Measurements from ENCODE around the gene CACNA1C. TPM values are rescaled to one million over a fixed set of nuclear protein-coding genes. Genes with fewer than 3 reads are reported as not detected.

Gene CACNA1C
- total RNA-seq, 1 experiment from 2014 or later: 1.8 TPM

DNA sequence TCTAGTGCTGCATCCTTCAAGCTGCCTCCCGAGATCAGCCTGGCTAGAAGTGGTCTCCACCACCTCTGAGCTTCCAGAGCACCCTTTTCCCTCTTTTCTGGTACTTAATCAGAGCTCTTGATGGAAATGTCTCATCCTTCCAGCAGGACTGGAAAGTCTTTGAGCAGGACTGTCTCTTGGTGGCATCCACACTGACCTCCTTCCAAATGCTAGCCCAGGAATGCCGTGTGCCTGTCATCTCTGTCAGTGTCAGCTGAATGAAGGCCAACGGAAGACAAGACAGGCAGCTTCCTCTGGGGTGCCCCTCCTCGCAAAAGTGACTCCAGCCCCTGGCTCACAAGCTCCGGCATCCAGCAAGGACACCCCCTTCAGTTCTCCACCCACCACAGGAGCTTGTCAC lies 570.7 kb downstream of the CACNA1C start:
- no peak for DNase-seq (ENCODE audit: low read depth)

DNA sequence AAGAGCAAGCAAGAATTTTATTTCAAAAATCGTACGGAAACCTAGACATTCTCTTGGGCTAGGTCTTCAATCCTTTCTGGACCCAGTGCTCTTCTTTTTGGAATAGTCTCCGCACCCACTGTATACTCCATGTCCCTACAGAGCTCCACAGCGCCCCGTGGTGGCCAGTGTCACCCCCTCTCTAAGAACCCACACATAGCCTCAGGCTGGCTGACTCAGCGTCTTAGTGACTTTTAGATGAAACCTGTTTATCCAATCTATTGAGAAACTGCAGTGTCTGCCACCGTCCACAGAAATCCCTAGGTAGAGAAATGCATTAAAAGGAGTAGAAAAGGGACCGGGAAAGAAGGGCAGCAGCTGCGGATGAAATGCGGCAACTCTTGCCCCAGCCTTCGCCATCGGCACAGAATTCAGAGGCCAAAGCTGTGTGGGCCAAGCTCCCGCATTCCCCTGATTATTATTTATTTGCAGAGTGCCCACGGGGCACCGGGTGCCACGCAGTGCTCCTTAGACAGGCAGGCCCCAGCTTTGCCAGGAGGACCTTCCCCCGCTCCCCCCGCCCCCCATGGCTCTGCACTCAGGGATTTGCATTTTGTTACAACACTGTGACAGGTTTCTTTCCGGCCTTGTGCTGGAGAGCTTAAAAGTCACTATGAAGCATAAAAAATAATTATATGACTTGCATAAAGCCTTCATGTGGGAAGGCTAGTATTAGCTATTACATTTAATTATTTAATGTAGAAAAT lies 571.9 kb downstream of the CACNA1C start:
- DNase-seq (ENCODE audit: low read depth): peak; percentile 76

DNA sequence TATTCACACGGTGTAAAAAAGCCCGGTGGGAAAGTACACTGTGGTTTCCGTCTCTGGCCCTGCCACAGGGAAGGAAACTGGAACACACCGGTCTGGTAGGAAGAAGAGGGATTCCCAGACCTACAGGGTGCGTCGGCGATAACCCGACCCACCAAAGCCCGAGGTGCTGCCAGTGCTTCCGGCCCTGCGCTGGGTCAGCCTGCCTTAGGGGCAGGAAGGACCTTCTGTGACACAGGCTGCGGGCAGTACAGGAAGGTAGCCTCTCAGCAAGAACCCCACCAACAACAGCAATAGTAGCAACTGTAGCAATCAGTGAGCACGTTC lies 572.5 kb downstream of the CACNA1C start:
- no peak for DNase-seq (ENCODE audit: low read depth)

DNA sequence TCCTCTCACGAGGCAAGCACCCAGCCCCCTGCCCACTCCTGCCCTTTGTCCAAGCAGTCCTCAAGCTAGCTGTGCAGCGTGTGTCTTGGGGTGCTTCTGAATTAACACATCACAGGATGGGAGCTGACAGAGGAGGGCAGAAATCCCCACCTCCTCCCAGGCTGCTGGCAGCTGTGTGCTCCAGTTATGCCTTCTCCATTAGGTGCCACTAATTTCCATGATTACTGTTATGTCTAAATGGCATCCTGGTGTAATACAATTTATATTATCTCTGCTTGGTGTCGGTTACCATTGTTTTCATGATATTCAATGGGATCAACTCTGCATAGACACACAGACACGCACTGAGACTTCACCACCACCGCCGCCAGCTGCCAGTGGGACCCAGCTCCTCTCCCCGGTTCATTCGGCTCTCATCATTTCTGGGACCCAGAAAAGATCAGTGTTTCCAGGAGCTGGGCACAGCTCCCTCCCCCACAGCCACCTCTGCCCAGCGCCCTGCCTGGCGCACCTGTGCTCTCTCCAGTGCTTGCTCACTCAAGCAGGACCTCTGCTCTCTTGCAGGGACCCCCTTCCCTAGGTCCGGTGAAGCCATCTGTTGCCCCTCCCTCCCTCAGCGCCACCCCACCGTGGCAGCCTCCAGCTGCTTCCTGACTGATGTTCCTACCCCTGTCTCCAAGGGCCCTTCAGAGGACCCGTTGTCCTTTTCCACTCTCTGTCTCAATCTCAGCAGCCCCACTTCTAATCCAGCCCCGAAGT lies 574.5 kb downstream of the CACNA1C start:
- no peak for DNase-seq (ENCODE audit: low read depth)

DNA sequence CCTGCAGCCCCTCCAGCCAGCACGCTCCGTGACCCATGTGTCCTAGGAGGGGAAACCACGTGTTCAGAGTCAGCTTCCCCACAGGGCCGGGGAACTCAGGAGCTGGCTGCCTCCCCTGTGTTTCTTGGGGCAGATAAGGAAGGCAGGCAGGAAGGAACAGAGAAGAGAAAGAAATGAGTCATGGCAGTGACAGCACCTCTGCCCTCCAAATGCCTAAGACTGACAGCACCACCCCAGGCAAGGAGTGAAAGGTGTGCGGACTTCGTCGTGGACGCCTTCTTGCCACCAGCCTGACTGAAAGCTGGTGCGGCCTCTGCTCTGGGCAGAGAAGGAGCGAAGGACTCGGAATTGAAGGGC lies 575.0 kb downstream of the CACNA1C start:
- peak; percentile 25 for DNase-seq (ENCODE audit: low read depth)

DNA sequence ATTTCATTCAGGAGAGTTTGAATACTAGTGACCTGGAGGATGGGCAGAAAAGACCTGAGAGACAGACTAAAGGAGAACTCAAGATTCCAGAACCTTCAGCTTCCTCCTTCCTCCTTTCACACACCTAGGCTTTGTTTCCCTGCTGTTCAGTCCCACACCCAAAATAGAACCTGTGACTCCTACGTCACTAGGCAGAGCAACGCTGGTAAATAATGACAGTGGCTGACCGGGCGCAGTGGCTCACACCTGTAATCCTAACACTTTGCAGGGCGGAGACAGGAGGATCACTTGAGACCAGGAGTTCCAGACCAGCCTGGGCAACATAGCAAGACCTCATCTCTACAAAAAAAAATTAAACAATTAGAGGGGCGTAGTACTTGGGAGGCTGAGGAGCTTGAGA lies 575.6 kb downstream of the CACNA1C start:
- no peak for DNase-seq (ENCODE audit: low read depth)

DNA sequence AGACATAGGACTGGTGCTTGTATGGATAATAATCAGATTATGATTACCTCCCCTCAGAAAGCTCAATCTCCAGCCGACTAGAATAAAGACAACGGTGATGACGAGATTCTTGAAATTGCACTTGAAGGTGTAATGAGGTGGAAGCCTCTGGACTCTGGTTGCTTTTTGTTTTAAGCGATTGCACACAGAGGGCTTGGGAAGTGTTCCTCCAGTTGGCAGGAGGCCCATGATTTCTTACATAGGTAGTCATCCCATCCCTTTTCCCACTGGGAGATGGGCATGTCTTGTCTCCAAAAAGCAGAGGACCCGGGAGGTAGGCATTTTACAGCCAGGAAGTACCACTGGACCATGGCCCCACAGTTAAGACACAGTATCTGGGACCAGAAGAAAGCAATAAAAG lies 576.3 kb downstream of the CACNA1C start:
- no peak for DNase-seq (ENCODE audit: low read depth)

DNA sequence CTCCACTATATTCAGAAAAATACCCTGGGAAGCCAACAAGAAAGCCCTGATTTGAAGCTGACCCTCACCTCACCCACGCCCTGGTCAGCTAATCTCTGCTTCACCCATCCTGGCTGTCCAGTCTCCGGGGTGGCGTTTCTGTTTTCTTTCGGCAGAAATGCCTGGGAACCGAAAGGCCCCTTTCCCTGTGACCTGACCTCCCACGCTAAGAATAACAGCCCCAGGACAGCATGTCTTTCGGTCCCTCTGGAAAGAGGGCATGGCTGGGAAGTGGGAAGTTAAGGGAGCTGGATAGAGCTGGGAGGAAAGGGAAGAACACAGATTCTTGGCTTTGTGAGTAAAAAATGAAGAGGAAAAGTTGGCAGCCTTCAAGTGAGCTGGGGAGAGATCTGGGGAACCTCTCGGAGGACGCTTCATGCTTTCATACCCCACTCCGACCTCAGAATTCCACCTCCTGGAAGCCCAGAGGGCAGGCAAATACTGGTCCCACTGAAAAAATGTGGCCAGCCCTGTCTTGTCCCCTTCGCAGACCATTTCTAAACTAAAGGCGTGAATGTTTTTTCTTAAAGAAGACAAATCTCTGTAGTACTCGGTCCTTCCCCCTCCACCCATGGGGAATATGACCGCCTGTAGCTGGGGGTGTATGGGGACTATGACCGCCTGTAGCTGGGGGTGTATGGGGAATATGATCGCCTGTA lies 579.0 kb downstream of the CACNA1C start:
- DNase-seq (ENCODE audit: low read depth): no peak

DNA sequence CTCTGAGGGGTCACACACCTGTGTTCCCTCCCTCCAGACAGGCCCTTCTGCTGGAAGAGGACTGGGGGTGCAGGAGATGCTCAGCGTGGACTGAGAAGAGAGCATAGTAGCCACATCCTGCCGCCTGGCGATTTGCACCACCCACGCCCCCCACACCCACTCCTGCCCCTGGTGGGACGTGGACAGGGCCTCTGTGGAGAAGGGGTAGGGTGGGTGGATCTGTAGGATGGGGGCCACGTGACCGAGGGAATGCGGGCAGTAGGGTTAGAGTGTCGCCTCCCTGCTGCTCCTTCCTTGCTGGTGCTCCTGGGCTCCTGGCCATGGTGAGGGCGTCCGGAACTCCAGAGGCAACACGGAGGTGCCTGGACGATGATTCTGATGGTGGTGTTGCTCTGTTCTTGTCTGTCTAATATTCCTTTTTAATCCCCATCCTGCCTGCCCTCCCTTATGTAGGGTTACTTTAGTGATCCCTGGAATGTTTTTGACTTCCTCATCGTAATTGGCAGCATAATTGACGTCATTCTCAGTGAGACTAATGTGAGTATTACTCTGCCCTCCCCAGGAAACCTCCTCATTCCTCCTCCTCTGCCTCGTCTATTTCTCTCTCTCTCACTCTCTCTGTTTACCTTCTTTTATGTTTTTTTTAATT lies 580.5 kb downstream of the CACNA1C start:
- DNase-seq (ENCODE audit: low read depth): no peak

DNA sequence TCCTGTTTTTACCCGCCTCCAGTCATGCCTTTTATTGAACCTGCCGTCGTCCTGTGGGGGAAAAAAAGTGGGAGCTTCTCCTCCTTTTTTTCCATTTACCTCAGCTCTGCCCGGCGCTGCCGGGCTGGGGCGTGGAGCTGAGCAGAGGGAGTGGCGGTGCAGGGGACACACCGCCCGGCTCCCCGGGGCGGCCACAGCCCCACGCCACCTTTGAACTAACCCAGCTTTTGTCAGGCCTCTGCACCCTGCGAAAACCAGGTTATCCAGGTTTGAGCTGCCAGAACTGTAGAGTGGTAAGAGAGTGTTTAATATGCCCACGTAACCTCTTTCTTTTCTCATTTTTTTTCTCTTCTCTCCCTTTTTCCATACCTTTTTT lies 581.0 kb downstream of the CACNA1C start:
- DNase-seq (ENCODE audit: low read depth): no peak

DNA sequence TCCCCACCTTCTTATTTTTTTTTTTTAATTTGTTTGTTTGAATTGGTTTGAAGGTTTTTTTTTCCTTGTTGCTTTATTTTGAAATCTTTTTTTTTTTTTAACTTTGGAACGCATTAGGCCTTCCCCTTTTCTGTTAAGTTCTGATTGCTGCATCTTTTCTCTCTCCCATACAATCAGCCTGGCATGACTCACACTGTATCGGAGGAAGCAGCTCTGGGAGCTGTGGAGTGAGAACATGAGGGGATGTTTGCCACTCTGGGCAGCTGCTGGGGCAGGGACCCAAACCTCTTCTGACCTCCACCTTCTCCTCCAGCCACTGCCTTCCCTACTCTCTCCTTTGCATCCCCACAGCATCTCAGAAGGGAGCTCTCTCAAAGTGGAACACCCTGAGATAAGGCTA lies 581.7 kb downstream of the CACNA1C start:
- DNase-seq (ENCODE audit: low read depth): no peak

DNA sequence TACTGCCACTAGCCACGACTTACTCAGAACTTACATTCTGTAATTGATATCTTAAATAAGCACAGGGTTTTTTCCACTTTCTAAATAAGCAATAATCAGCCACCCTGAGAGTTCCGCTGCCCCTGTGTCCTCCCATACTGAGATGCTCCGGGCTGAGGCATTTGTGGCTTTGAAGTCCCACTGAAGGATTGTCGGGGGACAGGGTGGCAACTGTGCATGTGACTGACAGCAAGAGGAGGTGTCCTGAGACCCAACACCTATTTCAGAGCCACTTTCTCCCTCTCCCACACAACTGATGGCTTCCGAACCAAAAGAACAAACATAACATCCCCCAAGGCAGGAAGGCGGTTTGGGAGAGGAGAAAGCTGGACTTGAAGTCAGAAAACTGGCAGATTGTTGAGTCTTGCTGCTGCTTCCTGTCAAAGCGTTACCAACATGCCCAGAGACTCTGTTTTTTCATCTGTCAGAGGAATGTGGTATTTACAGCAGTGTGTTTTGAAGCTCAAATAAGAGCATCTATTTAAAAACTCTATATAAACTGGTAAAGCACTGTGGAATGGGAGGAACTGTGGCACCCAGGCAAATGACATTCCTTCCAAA lies 584.1 kb downstream of the CACNA1C start:
- no peak for DNase-seq (ENCODE audit: low read depth)

DNA sequence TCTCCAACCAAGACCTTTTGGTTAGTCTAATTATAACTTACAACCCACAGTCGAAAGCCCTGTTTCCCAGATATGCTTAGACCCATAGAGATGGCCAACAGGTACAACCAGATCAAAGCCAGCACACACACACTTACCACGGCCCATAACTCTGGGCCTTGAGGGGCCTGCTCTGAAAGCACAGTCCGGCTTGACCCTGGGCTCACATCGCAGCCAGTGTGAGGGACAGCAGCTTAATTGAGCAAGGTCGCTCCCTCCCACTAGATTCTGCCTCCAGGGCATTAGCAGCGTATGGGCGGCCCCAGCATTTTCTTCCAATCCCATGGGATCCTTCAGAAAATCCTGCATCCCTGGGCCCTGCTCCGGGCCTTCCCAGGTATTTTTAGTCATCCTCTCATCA lies 584.6 kb downstream of the CACNA1C start:
- no peak for DNase-seq (ENCODE audit: low read depth)

DNA sequence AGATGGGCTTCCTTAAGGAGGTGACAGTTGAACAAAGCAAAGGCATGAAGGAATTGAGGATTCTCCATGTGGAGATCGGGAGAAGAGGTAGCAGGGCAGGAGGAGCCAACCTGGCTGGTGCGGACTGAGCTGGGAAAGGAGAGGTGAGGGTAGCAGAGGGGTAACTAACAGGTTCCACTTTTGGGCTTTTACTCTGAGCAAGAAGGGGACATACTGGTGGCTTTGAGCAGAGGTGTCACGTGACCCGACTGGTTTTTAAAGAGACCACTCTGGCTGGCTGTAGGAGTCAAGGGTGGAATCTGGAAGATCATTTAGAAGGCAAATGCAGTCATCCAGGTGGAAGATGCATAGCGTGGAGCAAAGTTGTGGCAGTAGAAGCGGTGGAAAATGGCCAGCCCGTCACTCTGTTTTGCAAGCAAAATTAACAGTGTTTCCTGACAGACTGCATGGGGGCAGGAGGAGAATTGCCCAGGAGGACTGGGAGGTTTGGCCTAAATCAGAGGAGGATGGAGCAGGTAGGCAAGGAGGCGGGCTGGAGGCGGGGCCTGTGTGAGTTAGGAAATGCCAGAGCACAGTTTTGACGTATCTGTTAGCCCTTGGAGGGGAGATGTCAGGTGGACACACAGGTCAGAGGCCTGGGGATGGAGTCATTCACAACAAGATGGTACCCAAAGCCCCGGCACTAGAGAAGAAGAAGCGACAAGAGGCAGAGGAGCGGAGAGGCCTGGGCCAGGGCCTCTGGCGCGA lies 585.7 kb downstream of the CACNA1C start:
- DNase-seq (ENCODE audit: low read depth): no peak

DNA sequence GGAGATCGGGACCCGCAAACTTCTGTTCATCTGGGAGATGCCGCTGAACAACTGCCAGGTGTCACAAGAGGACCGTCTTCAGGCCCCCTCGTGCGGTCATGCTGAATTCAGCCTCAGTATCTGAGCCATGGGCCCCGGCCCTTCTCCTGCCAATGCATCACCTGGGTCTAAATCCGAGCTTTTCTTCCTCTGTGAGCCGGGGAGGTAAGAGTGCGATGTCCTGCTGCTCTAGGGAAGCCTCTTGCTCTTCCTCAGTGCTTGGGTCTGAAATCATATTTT lies 586.2 kb downstream of the CACNA1C start:
- no peak for DNase-seq (ENCODE audit: low read depth)

DNA sequence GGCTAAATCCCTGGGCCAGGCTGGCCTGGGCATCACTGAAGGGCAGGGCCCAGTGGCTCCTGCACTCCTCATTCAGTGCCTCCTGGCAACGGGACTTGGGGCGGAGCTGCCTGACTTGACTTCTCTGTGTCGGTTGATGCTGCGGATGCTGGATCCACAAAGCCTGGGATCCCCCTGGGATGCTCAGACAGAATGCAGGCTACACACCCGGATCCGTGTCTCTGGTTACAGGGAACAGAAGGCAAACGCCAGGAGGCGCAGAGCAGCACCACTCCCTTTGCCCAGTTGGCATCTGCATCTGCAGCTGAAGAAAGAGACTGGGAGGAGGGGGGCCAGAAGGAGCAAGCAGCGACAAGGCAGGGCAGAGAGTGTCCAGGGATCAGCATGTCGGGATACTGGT lies 587.5 kb downstream of the CACNA1C start:
- no peak for DNase-seq (ENCODE audit: low read depth)

DNA sequence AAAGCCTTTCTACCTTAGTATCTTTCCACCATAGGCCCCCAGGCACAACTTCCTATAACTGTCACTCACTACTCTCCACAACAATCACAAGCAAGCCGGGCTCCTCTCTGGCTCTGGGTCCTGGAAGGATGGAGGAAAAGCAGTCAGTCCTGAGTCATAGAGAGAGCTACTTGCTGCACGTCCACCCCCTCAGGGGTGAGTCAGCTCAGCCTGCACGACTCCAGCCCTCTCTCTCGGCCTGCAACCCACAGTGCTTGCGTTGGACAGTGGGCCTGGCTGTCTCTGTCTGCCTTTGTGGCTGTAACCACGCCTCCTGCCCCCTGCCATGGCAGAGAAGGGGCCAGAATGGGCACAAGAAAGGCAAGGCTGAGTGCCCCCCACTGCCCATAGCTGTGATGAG lies 587.9 kb downstream of the CACNA1C start:
- peak; percentile 98 for DNase-seq (ENCODE audit: low read depth)

DNA sequence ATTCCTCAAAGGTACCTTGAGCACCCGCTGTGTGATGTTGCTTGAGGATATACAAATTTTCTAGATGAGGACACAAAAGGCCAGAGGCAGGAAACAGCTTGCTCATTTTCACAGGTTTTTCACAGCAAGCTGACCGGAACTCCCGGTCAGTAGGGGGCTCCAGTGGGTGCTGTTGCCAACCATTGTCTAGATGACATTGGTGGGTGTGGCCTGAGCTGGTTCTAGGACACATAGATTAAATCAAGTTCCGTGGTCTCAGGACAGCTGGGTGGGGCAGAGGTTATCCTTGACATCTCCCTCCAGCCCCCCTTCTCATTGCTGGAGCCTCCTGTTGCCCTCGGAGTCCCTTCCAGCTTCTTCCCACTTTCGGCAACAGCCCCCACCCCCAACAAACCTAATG lies 588.4 kb downstream of the CACNA1C start:
- peak; percentile 54 for DNase-seq (ENCODE audit: low read depth)

DNA sequence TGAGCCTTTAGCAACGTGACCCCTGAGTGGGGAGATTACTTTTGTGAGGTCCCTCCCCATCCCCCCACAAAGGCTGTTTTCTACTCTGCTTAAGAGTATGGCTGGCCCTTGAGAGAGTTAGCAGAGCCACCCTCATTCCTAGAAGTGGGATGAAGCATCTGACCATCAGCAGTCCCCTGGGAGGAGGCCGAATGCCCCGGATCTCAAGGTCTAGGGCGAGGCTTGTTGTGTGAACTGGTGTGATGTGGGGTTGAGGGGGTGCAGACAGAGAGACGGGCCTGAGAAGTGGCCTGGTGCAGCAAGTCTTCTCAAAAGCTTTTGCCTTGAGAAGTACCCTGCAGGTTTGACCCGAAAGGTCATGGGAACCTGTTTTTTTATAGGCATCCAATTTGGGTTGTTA lies 589.0 kb downstream of the CACNA1C start:
- DNase-seq (ENCODE audit: low read depth): no peak

DNA sequence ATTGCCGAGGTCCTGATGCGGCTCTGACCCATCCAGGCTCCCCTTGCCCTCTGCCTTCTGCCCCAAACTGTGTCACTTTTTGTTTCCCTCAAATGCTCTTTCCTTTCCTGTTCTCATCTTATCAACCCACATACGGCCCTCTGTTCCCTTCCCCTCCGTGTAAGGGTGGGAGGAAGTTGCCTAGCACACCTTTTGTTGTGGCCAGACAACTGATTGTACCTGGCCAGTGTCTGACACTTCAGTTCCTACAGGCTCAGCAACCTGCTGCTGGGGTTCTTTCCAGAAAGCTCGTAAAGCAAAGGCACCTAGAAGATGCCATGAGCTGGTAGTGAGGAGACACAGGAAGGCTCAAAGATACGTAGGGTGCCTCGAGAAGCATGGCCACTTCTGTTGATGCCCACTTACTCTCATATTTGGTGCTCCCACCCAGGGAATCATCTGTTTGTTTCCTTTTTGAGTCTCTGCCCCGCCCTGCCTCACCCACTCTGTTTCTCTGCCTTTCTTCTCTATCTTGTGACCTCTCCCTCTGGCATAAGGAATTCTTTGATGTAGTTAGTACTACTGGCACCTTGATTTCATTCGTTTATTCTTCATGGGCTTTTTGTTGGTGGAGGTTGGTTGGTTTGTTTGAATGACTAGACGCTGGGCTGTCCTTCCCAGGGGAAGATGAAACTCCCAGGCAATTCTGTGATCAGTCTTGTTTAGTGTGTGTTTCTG lies 589.5 kb downstream of the CACNA1C start:
- no peak for DNase-seq (ENCODE audit: low read depth)

DNA sequence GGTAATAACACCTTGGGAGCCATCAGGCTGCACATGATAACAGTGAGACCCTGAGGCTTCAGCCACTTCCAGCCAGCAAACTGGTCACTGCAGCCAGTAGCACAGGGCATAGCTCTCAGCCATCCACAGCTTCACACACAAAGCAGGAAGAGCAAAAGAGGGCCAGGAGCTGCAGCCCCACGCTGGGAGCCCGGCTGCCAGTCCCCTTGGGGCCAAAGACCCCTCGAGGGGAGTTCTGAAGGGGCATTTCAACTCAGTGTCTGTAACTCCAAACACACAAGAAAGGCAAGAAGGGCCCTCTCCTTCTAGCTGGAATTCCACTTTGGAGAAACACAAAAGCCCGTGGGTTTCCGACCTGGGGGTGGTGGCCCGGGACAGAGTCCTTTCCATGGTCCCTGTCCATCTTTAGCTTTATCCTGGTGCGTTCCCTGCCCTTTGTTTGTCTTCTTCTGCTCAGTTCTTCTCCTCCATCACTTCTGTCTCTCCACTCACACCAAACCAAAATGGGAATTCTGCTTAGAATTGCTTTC lies 590.2 kb downstream of the CACNA1C start:
- no peak for DNase-seq (ENCODE audit: low read depth)
